OCI-M2 (cell line): ENCODE results near the gene LAMC1.

ENCODE experiments used
- DNase-seq: peaks from one replicate; lab custom pipeline; 2025; ENCODE audit not compliant: unreplicated experiment; lab: John Stamatoyannopoulos, UW

LAMC1 gene

GRCh38 chr1:183023146-183023600 is at the start of gene LAMC1:
TSS of gene LAMC1 (plus strand) at chr1:183023420. CDS start at chr1:183023717, 297 bp downstream.
- DNase-seq, result peak; percentile 2

- DNase-seq, result no peak
Observed at GRCh38 chr1:182974506-182975191, 48.6 kb upstream of the LAMC1 start.

- no peak for DNase-seq
Observed at GRCh38 chr1:182977480-182977879, 45.7 kb upstream of the LAMC1 start.

GRCh38 chr1:182978151-182978853 is 44.9 kb upstream of the LAMC1 start:
- no peak for DNase-seq

GRCh38 chr1:182984138-182984537 is 39.1 kb upstream of the LAMC1 start:
- no peak for DNase-seq

- DNase-seq, result no peak
Observed at GRCh38 chr1:182984621-182985020, 38.6 kb upstream of the LAMC1 start.

- DNase-seq, result no peak
Observed at GRCh38 chr1:182985876-182986275, 37.3 kb upstream of the LAMC1 start.

- no peak for DNase-seq
Observed at GRCh38 chr1:182990413-182991144, 32.6 kb upstream of the LAMC1 start.

GRCh38 chr1:182993746-182994145 is 29.5 kb upstream of the LAMC1 start:
- DNase-seq, result no peak

- no peak for DNase-seq
Observed at GRCh38 chr1:182995894-182996293, 27.3 kb upstream of the LAMC1 start.

- DNase-seq, result no peak
Observed at GRCh38 chr1:182996816-182997215, 26.4 kb upstream of the LAMC1 start.

GRCh38 chr1:182998482-182998881 is 24.7 kb upstream of the LAMC1 start:
- no peak for DNase-seq

GRCh38 chr1:183000167-183000962 is 22.9 kb upstream of the LAMC1 start:
- DNase-seq, result no peak

GRCh38 chr1:183002267-183002666 is 21.0 kb upstream of the LAMC1 start:
- DNase-seq, result no peak

- no peak for DNase-seq
Observed at GRCh38 chr1:183002797-183003196, 20.4 kb upstream of the LAMC1 start.

GRCh38 chr1:183003203-183003602 is 20.0 kb upstream of the LAMC1 start:
- DNase-seq, result no peak

- no peak for DNase-seq
Observed at GRCh38 chr1:183004141-183004540, 19.1 kb upstream of the LAMC1 start.

GRCh38 chr1:183011859-183012258 is 11.4 kb upstream of the LAMC1 start:
- DNase-seq, result no peak

- DNase-seq, result no peak
Observed at GRCh38 chr1:183012301-183012994, 10.8 kb upstream of the LAMC1 start.

- no peak for DNase-seq
Observed at GRCh38 chr1:183019139-183019740, 4.0 kb upstream of the LAMC1 start.
